HG03521 (cell line): Measurements from ENCODE around the gene MBNL1.
A peak's percentile ranks its signal among the peaks of the same experiment; 100 is the strongest.
"Not testable (repeated sequence)": the region's sequence is repeated elsewhere in the genome, so short reads cannot be mapped to it uniquely, and the experiment has no call there.

ENCODE experiments used
- ATAC-seq: cut with Tn5 transposase; IDR thresholded peaks from one replicate; pipeline ENCODE4 v1.9.1; 2021; ENCODE audit warnings: mild to moderate bottlenecking, moderate library complexity; ENCODE audit not compliant: unreplicated experiment

The MBNL1 gene

DNA sequence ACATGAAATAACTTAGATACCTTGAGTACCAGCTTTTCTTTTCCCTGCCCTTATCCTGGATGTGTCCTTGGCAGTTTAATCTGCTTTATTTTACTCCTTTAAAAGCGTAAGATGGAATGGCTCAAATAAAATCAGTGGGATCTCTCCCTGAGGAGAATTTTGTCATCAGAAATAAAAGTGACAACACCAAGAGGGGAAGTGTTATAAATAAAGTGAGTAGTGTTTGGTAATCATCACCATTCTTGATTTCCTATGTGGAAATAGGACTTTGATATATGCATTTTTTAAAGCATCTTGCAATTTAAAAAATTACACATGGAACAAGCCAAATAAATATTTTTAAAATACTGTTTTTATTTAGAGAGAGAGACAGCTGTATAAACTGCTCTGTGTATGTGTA, 76.5 kb downstream of the MBNL1 start:
- ATAC-seq: no peak

- ATAC-seq: no peak
Observed at GRCh38 chr3:152346058-152346457, 77.3 kb downstream of the MBNL1 start.

- no peak for ATAC-seq
Observed at GRCh38 chr3:152346740-152347139, 78.0 kb downstream of the MBNL1 start.

- ATAC-seq: no peak
Observed at GRCh38 chr3:152348436-152349177, 79.9 kb downstream of the MBNL1 start.

DNA sequence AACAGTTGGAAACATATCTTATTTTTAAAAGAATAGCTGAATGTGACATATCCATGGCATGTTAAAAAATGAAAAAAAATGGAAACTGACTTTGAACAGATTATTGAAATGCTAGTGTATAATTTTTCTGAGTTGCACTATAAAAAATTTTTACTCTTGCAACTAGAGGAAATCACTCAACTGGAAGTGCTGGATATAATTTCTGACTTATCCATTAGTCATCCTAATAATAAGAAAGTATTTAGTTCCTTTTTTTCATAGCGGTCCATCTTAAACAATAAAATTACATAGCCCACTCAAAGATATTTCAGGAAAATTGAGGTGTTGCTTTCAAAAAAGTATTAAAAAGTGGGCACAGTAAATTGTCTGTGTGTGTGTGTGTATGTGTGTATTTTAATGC, 80.7 kb downstream of the MBNL1 start:
- ATAC-seq: no peak

DNA sequence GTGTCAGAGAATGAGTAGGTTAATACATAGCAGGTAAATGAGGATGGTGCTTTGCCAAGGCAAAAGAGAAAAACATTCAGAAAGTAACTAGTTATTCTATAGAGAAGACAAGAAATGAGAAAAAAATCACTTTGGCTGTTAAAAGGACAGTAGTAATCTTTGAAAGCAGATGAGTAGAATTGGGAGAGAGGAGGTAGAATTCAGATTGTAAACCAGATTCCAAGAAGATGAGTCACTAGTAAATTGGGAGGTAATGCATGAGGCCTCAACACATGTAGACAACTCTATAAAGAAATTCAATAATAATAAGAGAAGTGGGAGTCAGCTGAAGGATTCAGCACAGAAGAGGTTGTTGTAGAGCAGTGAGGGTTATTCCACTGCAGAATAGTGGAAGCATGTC, 81.4 kb downstream of the MBNL1 start:
- ATAC-seq: no peak

DNA sequence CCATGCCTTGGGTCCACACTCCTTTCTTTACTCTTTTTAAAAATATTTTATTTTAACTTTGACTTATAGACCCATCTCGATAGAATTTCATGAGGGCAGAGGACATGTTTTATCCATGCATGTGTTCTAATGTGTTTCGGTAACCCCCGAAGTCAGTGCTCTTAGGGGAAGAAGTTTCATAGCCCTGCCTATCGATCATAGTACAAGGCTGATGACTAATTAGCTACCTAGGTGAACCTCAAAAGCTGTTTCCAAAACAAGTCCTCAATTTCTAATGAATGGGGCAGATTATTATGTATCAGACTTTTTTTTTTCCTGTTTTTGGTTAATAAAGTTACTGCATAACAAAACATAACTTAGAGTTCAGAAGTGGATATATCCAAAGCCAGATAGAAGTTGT, 82.0 kb downstream of the MBNL1 start:
- ATAC-seq: no peak

- ATAC-seq: no peak
Observed at GRCh38 chr3:152352554-152352953, 83.8 kb downstream of the MBNL1 start.

DNA sequence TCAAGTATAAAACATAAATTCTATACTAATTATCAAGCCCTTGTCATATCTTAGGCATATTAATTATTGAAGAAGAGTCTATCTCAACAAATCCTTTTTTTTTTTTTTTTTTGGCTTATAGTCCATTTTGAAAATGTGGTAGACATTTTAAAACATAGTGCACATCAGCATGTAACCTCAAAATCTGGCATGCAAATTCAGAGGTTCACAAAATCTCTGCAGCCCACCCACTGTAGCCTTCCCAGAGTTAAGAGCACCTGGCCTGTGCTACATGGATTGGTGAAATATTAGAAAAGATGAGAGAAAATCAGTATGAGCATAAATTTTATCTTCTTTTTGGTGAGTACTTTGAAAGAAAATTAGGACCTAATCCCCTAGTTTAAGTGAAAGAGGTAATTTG, 84.8 kb downstream of the MBNL1 start:
- no peak for ATAC-seq

DNA sequence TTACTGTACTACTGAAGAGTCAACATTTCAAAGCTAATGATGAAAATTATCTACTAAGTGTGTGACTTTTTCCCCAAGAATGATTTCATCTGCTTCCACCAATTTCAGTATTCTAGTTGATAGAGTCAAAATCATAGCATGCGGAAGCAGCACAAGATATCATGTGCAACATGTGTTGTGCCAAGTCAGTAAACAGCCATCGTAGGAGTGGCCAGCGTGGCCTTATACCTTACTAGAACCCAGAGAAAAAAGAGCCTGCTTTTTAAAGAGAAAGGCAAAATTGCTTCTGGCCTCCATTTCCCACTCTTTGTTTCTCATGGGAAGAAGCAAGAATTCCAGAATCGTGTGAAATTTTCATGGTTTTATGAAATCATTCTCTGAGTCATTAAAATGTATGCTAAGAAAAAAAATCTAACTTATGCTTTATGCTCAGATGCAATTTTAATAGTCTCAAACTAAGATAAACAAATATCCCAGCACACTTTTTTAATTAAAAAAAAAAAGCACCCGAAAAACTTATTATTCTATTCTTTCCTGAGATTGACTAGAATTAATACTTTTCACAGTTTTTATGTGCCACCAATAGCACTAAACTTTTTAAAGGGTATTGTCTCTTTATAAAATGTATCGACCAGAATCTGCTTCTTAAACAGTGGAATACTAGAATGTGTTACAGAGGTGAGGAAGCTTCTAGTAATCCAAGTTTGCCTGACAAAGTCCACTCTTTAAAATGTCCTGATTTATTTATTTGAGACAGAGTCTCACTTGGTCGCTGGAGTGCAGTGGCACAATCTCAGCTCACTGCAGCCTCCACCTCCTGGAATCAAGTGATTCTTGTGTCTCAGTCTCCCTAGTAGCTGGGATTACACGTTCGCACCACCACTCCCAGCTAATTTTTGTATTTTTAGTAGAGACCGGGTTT, 87.3 kb downstream of the MBNL1 start:
- ATAC-seq: no peak

- ATAC-seq: peak; percentile 54
Observed at GRCh38 chr3:152356870-152357276, 88.1 kb downstream of the MBNL1 start.

DNA sequence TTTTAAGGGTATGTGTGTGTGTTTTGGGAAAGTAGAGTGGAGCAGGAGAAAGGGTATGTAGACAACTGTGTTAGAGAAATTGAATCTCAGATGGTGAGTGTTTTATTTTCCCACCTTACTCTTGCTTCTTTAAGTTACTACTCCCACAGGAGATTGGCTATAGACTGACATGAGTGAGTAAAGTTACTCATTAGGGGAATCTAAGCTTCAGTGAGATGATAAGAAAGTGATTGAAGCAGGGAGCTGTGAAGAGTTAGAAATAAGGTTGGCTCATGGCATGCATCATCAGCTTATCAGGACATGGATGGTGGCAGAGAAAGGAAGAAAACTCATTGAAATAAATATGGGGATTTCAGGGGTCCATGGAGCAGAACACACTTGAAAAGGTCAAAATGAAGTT, 88.9 kb downstream of the MBNL1 start:
- no peak for ATAC-seq

GRCh38 chr3:152359385-152360248, 90.9 kb downstream of the MBNL1 start:
- ATAC-seq: no peak

DNA sequence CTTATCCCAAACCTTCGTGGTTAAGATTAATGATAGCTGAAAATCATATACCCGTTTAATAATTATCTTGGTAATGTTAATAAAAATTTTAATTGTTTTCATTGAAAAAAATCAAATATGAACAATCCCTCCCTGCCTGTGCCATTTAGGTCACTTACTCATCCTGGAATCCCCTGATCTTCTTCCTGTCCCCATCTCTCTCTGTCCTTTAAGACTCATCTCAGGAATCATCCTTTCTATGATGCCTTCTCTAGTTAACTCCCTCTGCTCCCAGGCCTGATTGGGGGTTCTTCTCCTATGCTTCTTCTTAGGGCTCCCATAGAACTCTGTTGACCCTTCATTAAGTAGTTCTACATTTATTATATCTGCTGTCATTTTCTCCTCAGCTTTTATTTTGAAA, 91.6 kb downstream of the MBNL1 start:
- no peak for ATAC-seq

DNA sequence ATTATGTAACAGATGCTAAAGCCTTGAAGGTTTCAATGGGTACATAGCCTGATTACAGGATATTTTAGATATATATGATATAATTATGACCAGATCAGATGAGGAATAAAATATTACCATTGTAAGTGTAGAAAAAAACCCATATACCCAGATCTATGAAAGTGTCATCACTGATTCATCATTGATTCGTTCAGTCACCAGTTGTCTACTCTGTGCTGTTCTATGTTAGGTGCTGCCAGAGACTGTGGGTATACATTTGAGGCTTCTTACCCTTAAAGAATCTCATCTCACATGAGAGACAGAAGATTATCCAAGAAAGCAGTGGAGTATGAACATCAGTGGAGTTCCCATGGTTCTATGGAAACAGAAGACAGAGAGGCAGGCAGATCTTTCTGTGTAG, 92.2 kb downstream of the MBNL1 start:
- ATAC-seq: no peak

DNA sequence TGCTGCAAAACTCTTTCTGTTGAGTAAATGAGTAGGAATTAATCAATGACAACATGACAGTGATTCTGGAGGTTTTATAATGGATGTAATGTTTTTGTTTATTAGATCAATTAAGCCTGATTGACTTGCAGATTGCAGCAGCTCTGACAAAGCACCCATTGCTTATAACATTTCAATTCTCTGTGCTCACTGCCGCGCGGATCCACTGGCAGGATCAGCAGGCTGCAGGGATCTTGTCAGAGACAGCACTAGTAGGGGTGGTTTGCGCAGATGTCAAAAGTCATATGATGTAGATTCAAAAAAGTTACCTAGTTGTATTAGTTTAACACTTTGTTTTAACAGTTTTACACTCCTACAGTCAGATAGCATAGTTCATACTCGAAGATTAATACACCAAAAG, 93.4 kb downstream of the MBNL1 start:
- no peak for ATAC-seq

GRCh38 chr3:152364237-152364636, 95.5 kb downstream of the MBNL1 start:
- no peak for ATAC-seq

DNA sequence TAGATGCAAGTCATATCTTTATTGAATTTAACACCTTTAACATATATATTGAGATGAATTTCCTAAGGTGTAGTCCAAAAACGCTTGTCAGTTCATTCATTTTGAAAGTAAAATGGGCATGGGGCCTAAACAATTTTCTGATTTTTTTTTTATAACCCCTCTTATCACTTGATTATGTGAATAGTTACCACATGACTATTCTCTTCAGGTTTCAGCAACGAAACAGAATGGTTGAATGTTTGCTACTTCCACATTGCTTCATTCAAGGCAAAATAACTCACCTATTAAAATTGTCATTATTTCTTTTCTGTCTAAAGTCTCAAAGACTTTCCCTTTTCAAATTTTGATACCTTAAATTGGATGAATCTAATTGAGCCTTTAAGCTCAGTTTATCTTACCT, 96.4 kb downstream of the MBNL1 start:
- ATAC-seq: no peak

DNA sequence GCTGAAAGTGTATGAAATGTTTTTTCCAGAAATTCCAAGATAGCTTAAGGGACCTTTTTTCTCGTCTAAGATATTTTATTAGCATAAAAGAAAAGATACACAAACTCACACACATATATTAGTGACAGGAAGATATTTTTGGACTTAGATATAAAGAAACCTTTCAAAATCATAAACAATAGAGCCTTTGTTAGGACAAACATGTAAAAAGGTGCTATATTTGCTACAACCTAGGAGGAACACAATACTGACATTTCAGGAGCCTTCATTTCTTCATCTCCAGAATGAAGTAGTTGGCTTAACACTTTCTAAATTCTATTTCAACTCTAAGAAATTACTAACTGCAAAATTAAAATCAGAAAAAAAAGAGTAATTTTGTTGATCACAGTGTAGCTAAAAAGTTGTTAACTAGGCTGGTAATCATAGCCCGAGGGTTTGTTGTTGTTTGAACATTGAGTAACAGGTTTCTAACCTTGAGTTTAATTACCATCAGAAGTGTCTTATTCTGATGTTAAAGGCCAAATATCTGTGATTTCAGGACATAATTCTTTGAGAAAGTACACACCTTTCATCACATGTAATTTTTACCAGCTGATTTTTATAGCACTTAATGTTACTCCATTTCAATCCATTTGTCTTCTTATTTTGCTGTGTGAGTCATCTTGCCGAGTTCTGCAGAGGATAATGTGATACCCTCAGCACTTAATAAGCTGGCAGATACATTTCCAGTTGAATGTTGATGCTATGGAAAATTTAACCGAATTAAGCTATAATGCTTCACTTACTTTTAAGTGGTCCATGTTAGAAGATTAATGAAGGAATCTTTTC, 97.3 kb downstream of the MBNL1 start:
- ATAC-seq: no peak

DNA sequence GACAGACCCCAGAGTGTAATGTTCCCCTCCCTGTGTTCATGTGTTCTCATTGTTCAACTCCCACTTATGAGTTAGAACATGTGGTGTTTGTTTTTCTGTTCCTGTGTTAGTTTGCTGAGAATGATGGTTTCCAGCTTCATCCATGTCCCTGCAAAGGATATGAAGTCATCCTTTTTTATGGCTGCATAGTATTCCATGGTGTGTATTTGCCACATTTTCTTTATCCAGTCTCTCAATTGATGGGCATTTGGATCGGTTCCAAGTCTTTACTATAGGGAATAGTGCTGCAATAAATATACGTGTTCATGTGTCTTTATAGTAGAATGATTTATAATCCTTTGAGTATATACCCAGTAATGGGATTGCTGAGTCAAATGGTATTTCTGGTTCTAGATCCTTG, 98.5 kb downstream of the MBNL1 start:
- not testable (repeated sequence) for ATAC-seq
